Activated T-cell treated with anti-CD3 and anti-CD28 coated beads for 48 hours (primary cell): ENCODE measurements around the gene CLDN11.

Source experiments
- DNase-seq: peaks from one replicate; pipeline ENCODE4 v3.0.0-alpha.2; 2020; ENCODE audit warnings: low read depth

Gene CLDN11

DNA sequence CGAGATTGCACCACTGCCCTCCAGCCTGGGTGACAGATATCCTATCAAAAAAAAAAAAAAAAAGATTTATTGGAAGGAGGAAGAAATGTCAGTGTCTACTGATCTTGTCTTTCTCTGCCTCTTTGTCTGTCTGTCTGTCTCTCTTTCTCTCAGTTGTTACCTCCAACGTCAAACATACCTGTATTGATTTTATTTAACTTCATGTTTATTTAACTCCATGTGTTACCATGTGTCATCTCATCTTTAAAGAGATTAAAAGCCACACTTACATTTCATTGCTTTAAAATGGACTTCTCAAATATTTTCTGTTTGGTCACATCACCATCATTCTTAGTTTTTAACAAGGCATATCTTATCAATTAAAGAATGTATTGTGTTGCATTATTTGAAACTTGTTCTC lies 9.4 kb downstream of the CLDN11 start:
- no peak for DNase-seq

DNA sequence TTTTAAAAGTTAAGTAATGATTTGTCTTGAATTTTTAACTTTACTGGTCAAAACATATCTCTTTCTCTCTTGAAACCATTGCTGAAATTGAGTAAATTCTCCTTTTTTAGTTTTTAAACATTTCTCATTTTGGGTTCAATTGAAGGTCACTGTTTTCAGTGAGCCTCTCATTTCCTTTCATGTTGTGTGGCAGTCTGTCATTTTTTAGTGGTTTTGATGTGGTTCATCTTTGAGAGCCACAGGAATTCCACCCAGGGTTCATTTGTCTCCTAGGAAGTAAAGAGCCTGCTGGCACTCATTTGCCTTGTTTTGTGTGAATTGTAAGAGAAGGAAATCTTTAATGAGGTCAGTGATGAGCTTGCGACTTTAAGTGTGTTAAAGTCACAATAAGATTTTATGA lies 10.4 kb downstream of the CLDN11 start:
- no peak for DNase-seq

- no peak for DNase-seq
Measured at GRCh38 chr3:170431054-170431453, 12.4 kb downstream of the CLDN11 start.

DNA sequence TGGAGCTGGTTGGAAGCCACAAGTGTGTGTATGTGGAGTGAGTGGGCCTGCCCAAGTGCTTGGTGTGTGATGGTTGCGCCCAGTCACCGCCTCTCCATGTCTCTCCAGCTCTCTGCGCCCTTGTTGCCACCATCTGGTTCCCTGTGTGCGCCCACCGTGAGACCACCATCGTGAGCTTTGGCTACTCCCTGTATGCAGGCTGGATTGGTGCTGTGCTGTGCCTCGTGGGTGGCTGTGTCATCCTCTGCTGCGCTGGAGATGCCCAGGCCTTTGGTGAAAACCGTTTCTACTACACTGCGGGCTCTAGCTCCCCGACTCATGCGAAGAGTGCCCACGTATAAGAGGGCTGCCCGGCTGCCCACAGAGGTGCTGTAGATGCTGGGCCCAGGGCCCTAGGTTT lies 13.7 kb downstream of the CLDN11 start:
- no peak for DNase-seq

DNA sequence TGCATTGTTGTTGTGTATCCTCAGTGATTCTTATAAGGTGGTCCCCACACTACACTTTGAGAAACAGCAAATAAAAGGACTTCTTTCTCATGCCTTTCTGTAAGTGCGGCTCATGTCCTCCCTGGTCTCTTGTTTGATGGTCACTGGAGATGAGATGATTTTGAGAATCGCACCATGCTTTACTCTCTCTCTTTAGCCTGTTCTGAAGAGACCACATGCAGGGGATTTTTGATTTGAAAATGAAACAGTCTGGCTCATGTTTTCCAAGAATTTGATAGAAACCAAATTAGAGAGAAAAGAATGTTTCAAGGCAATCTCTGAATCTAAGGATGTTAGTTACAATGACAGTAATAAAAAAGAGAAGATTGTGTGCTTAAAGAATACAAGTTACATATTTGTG lies 18.0 kb downstream of the CLDN11 start:
- DNase-seq = no peak

DNA sequence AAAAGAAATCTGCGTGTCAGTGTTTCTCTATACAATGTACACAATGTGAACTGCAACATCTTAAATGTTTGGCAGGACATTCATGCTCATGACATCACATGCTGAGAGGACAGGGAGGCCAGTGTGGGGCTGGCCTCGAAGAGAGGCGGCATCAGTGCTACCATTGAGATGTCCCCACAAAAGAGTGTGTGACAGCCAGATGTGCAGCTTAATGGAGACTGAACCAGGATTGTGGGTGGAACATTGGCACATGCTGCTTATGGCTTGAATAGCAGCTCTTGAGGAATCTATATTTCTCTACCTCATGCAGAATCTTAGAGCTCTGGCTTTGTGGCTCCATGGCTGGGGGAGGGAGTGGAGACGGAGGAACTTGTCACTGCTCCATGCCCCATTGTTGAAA lies 18.5 kb downstream of the CLDN11 start:
- DNase-seq = no peak

DNA sequence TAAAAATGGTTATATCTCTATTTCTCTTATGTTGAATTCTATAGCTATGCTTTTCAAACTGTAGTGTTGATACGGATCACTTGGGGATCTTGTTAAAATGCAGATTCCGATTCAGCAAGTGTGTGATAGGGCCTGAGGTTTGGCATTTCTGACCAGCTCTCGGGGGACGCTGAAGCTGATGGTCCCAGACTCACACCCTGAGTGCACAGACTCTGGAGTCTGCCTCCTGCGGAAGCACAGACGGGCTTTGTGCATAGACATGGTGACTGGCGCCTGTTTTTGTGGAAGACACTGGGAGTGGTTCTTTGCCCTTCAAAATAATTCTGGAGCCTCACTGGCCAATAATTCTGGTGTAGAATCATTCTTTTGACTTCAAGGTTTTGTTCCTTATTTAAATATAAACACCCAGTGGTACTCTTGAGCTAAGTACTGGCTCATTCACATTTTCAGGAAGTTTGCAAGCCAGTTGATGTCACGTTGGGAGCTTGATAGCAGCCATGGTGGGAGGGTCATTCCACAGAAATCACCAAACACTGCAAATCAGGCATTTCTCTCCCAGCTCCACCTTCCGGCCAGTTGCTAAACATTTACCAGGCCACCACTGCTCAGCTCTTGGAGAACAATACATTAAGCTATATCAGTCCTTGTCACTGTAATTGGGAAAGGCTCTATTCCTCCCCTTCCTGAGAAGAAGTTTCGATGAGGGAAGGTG lies 19.2 kb downstream of the CLDN11 start:
- DNase-seq = no peak

DNA sequence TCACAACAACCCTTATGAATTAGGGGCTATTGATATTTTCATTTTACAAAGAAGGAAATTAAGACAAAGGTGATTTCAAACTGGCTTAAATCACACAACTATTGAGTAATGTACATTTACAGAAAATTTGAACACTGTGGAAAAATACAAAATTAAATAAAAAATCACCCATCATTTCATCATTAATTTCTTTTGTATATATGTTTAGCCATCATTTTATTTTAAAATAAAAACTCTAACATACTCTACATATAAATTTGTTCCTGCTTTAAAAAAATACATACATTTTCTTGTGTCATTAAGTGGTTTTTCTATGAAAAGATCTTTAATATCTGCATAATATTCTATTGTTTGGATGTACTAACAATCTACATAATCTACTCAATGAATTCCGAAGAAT lies 20.2 kb downstream of the CLDN11 start:
- DNase-seq = no peak

- DNase-seq = no peak
Measured at GRCh38 chr3:170440344-170440743, 21.7 kb downstream of the CLDN11 start.

- DNase-seq = no peak
Measured at GRCh38 chr3:170441412-170441811, 22.7 kb downstream of the CLDN11 start.

- no peak for DNase-seq
Measured at GRCh38 chr3:170442947-170443346, 24.3 kb downstream of the CLDN11 start.

GRCh38 chr3:170443457-170443856 lies 24.8 kb downstream of the CLDN11 start:
- DNase-seq = no peak

- no peak for DNase-seq
Measured at GRCh38 chr3:170448584-170448983, 29.9 kb downstream of the CLDN11 start.

- DNase-seq = no peak
Measured at GRCh38 chr3:170450039-170450438, 31.4 kb downstream of the CLDN11 start.

DNA sequence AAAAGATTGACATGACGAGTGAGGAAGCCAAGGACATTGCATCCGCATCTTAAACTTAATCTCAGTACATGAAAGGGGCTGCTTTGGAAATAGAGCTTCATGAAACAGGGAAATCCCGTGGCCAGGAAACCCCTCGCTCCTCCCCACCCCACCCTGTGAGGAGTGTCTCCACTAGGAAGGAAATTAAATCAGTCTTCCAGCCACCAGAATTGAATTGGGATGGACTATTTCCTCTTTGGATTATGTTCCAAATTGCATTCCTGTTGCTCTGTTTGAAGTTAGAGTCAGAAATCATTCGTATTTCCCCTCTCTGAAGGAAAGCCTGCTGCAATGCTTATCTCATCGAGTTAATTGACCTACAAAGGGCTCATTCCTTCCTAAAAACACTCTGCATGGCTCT lies 35.8 kb downstream of the CLDN11 start:
- DNase-seq = no peak

DNA sequence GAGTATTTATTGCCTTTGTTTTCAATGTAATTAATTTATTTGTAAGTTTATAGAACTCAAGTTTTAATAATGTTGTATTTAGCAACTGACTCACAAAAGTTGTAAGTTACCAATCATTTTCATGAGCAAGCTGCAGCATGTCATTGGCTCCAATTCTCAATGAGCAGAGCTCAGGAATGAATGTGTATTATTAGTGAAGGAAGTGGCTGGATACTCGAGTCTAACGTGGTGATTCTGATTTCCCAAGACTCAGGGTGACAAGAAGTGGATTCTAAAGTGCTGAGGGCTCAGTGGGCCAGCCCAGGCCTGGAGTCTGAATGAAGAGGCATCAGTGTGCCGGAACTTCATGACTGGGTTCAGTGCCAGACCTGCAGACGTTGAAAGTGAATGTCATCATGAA lies 39.6 kb downstream of the CLDN11 start:
- no peak for DNase-seq

DNA sequence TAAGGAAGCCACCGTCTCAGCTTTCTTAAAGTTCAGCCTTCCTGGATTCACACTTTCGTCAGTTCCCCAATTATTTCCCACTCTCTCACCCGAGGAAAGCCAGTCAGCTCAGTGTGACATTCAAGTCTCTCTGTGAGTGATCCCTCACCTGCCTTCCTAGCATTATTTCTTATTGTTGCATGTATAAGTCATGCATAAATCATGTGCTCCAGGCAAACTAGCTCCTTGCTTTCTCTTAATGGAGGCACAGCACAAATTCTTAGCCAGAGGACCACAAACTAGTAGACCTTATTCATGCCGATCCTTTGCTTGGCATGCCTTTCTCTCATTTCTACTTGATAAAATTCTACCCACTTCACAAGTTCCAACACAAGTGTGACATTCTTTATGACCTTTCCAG lies 44.3 kb downstream of the CLDN11 start:
- no peak for DNase-seq

DNA sequence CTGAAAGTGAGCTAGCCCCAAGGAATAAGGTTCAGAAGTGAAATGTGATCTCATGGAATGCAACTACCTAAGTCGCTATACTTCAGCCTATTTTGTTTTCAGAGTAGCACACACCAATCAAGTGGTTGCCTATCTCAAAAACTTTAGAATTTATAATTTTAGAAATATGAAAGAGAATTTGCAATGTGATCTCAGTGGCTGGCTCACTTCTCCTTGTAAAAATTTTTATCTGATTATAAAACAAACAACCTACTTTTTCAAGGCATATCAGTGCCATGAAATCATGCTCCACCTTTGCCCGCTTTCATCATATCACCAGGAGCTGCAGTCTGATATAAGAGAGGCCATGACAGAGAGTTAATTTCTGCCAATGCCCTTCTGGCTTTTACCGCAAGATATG lies 47.3 kb downstream of the CLDN11 start:
- no peak for DNase-seq

- DNase-seq = no peak
Measured at GRCh38 chr3:170467007-170467406, 48.3 kb downstream of the CLDN11 start.

DNA sequence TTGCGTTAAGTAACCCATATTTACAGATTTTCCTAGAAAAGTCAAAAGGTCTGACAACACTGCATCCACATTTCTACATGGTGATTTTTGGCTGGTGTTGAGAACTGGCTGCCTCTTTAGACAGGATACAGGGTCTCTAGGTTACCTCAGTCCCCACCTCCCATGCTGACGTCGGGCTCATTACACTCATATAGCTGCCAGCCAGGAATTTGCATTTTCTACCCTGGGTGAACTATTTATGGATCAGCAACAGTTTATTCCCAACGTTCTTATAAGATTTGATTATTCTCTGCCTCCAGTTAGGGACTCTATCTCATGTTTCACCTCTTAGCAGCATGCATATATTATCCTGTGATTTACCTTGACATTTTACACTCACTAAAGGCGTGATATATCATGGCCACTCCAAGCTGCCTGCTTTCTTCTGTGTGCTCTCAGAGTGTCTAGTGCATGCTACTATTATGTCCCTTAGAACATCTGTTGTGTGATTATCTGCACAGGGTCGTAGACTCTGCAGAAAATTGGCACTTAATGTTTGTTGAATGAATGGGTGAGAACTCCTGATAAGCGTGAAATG lies 49.0 kb downstream of the CLDN11 start:
- no peak for DNase-seq

DNA sequence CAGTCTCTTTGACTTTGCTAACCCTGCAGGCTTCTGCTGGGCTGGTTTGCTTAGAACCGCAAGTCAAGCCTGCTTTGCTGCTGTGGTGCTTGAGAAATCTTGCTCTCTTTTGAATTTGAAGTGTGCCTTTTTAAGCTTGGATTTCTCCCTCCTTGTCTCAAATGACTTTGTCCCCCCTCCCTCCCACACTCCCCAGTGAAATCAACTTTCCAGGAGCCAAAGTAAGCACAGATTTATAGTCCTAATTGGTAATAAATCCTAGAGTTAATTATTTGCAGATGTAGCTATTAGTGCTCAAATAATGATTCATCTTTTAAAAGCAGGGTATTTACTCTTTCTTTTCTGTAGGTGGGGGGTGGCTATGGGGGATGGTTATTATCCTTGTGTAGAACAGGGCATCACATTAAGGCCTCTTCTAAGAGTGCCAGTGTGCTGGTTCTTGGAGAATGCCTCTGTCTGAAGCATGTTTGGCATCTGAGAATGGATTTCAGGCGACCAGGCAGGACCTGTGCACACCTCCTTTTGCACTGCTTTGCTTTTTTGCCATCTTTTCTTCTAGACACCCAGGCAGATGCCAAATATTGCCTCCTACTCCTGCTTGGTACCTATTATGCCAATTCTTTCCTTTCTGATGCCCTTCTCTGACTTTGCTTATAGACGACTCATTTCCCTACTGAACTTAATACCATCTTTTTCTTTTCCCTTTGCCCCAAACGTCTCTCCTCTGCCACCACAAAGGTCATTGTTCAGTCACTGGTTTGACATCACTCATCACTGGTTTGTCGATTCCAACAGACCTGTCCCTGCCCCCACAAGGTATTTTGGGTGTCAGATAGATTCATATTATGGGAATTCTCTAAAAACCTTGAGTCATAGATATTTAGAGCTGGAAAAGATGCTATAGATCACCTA lies 50.7 kb downstream of the CLDN11 start:
- DNase-seq = no peak

DNA sequence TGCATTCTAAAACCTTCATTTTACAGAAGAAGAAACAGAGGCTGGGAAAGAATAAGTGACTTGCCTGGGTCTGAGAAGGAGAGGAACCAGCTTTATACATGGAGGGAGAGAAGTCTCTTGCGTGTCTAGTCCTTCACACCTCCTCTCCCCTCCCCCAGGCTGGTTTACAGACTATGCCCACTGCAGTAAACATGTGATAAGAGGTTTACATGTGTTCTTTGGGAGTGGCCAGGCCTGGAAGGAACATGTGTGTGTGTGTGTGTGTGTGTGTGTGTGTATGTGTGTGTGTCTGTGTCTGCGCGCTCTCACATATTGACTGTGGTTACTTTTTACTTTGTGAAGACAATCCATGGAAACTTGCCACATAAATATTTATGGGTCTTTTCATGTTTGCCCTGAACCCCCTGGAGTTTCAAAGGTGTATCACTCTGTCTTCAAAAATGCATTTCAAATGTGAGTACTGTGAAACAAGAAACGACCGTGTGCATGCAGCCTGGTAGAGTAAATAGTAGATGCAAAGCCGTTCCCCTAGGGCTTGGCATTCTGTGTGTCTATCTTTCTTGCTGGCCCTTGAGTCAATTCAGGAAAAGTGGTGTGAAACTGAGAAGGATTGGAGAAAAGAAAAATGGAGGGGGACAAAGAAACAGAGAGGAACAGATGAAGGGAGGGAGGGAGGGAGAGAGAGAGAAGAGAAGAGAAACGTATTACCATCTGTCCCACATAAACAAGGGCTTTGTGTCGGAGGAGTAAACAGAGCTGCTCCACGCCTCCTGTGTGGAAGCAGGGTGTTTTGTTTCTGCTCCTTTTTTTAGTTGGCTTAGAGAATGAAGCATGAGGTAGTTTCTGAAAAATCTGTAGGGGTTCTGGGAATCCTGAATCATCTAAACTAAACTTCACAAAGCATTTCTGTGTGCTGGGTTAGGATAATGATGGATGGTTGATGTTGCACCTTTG lies 51.7 kb downstream of the CLDN11 start:
- DNase-seq = no peak
